D341Med (cell line): ENCODE results near the gene AKT3.

Source experiments
- DNase-seq: peaks from one replicate; pipeline ENCODE4 v3.0.0; 2012; ENCODE audit warnings: low spot score

AKT3 gene

DNA sequence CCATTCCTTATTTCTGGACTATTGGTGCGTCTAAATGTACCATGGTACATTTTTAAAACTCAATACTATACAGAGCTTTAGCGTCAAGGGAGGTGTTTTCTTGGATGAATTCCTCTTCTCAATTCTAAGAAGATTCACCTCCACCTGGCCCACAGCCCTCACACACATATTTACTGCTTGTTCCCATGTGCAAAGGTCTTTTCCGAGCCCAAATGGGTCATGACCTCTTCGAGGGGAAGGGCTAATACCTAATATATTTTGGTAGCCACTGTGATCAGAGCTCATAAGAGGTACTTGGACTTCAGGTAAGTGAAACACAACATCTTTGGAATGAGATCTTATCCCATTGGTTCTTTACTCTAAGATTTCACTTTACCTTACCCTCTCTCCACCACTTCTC lies 388.3 kb downstream of the AKT3 start:
- DNase-seq = no peak

DNA sequence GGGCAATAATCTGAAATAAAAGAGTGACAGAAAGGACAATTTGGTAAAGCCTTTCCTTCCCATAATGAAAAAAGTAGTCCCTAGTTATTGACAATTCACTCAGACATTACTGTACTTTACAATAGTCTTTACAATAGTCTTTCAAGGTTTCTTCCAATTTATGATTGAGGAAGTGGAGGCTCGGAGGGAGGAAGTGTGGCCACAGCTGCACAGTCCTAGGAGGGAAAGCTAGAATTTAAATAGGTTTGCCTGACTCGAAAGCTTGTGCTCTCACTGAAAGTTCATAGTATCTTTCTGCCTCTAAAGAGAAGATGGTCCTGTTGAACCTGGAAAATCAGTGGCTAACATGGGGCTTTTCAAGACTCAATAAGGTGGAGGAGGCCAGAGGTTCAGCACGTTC lies 391.0 kb downstream of the AKT3 start:
- DNase-seq = no peak

DNA sequence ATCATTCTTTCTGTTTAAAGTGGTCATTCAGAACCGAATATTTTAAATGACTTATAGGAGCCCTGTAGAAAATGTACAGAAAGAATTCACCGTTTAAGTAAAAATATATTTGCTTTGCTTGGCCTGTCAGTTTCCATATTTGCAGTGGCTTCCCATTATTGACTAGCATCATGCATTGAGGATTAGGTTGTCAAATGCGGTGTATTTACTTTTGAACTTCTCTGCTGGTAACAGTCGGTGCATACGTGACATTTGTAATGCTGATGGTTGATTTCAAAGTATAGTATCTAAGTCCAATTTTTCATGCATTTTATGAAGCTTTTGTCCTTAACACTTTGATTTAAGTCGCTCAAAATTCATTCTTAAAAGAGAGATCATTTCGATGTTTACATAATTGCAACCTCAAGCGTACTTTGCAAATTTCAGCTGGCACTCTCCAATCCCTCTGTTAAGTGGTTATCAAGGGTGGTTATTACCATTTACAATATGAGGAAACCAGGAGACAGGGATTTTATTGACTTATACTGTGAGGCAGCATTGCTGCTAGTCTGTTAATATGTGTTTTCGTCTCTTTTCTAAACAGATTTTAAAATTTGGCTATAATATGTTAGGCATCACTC lies 392.6 kb downstream of the AKT3 start:
- DNase-seq = no peak

DNA sequence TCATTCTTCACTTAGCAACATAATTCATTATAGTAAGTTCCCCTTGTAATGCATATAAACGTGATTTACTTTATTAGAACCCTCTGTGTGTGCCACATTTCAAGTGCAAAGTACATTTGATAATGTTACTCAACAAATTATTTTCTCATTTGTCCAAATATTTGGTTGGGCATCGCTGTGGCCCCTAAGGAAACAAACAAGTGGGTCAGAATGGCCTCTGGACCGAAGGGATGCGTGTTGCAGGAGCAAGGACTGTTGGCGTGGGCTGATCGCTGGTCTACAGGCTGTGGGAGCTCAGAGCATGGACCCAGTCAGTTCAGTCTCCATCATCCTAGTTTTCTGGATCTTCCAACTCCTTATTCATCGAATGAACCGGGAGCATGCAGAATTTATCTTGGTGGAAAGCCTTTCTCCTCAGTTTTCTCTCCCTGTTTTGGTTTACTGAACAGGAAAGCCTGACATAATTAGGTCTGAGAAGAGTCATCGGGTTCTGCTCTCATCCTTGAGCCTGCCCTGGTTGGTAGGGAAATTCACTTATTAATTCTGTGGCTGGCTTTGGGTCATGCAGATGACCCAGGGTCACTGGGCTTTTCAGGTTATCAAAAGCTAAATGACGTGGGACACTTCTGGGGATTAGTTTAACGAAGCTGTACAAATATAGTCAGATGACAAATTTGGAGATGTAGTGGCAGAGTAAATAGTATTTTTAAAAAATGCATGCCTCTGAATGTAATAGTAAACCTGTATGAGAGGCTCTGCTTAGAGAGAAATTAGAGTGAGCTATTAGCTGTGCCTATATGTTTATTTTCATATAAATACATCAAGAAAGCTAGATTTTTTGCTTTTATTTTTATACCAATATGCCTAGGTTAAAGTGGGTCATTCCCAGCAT lies 394.0 kb downstream of the AKT3 start:
- DNase-seq = no peak

DNA sequence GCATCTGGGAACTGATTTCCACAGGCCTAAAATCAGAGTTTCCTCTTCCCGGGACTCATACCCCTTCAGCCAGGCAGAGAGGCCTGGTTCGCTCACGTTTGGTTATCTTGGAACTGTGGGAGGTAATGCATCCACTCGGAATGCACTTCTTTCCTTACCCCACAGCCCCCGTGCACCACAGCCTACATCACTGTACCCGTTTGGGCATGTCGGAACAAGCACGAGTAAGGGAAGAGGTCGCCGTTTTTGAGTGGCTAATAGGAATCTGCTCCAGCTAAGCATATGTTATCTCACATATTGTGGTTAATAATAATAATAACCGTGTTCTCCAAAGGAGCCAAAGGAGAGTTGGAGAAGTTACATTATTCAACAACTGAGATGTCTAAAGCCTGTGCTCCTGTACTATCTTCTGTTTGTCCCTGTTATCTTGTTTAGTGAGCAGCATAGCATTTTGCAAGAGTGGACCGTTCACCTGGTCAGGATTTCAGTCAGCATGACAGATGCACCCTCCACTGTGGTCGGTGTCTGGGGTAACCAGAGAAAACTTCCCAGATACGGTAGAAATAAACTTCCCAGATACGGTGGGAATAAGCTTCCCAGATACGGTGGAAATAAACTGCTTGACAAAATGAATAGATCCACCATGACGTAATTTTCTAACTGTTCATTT lies 395.6 kb downstream of the AKT3 start:
- no peak for DNase-seq

DNA sequence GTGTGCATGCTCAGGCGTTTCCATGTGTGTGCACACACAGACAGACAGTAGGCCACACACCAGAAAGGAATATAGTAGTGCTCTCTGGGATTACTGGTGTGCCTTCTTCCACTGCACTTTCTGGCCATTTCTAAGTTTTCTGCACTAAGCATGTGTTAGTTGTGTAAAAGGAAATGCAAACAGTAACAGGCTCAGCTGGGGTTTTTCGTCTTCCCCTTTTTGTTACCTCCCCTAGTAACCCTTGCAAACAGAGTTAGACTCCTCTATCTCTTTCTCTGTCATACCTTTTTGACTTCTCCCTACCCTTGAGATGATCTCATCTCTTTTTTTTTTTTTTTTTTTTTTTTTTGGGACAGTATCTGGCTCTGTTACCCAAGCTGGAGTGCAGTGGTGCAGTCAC lies 398.0 kb downstream of the AKT3 start:
- DNase-seq = no peak

DNA sequence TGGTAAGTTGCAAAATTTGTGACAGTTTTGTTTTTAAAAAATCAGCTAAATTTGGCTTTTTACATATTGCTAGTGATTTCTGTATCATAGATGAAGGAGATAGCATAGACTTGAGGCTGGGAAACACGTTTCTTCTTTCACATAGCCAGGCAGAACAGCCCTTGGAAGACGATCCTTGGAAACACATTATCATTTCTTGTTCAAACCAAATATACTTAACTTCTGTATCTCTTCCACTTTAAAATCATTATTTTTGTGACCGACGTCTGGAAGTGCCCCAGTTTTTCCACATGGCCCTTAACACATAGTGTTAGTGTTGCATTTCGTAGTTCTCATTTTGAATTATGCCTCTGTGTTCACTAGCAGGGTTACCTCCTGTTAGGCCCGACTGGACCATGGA lies 400.7 kb downstream of the AKT3 start:
- no peak for DNase-seq

DNA sequence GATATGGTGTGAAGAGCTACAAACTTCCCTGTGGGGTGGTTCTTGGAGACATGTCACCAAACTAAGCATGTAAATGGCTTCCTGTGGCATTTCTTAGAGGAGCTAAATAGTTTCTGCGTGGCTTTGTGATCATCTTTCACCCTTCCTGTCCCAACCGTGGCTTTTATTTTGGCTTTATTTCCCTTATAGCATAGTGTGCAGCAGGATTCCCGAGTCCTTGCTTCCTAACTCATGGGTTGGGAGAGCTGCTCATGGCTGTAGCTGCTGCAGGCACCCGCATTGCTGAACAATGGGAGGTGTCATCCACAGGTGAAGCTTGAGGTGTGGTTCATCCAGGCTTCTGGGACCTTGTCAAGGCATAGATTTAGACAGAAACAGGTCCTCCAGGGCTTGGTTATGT lies 402.2 kb downstream of the AKT3 start:
- no peak for DNase-seq

DNA sequence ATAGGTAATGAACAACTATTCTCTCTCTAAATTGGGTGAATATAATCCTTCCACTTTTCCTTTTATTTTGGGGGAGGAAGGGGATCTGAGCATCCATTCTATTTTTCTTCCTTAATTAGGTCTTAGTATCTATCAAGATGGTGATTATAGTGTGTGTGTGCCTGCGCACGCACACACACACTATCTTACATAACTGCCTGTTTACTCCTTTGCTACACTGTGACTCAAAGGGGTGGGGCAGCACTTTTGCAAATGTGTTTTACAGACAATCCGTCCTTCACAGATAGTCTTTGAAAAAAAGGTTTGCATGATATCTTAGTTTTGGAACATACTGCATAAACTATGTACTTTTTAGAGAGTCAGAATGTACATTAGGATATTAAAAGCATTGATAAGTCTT lies 402.7 kb downstream of the AKT3 start:
- no peak for DNase-seq

DNA sequence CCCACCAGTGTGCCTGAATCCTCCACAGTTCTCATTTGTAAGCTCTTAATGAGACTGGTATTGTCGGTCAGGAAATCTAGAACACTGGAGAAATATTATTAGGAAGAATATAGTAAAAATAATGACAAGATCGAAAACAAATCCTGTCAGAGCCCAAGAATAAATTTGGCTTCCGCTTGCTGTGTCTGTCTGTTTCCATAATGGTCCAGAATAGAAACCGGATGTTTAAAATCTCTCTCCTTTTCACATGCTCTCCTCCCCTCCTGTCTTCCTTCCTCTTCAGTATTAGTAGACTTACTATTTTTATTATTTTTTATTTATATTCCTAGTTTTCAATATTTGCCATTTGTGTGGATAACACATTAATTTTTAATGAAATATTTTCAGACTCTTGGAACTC lies 406.5 kb downstream of the AKT3 start:
- DNase-seq = no peak

DNA sequence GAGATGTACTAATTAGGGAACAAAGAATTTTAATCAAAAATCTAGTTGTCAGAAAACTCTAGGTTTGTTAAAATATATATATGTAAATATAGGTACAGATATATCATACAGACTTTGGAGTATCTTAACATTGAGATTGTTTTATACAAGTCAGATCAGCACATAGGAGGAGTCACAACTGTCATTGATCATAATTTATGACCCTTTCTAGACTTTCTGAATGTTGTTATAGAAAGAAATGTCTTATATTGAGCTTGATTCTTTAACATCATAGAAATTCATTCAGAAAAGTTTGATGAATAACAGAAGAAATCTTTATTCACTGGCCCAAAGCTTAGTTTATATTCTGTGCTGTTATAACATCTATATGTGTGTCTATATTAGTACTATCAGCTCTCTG lies 408.4 kb downstream of the AKT3 start:
- no peak for DNase-seq

DNA sequence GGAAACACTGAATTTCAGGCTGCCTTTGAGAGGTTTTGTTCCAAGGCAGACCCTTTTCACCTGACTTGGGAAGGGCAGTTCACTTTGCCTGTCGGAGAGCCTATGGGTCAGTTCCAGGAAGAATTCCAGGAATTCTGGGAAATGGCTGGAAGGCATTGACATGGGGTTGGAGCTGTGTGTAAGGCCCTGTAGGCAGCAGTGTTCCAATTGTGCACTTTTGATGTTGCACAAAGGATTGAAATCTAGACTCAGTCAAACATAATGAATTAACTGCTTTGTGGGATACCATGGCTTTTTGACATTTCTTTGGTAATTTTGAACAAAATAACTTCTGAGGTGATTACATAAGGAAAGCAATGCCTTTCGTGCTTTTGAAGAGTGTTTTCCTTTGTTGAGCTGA lies 409.6 kb downstream of the AKT3 start:
- DNase-seq = no peak

DNA sequence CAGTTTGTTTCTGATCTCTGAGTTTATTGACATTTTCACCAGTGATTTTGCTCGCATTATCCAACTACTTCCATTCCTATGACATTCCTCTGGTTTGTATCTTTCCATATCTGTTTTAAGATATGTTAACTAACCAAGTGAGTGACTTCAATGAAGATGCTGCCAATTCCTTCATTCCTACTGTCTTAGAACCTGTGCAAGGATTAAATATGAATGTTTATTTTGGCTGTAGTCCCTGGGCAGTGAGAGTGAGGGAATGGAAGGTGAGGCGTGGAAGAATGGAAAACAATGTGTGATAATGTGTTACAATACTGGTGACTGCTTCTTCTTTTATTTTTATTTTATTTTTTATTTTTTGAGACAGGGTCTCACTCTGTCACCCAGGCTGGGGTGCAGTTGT lies 411.2 kb downstream of the AKT3 start:
- no peak for DNase-seq
